Stimulated activated CD8-positive, alpha-beta memory T cell treated with anti-CD3 and anti-CD28 coated beads, Interleukin-4, amount 100 ng/mL, for 1 hour (primary cell): Measurements from ENCODE around the gene RSAD2.

ENCODE experiments used
- DNase-seq, 2 donors: peaks; one replicate each; pipeline ENCODE4 v3.0.0-alpha.2; 2020; ENCODE audit warnings: low read depth in 2 of 2, low spot score in 1 of 2

RSAD2 gene

GRCh38 chr2:6942848-6943247 lies 65.3 kb downstream of the RSAD2 start:
- DNase-seq, result no peak

GRCh38 chr2:6943523-6943922 lies 65.9 kb downstream of the RSAD2 start:
- no peak for DNase-seq

- DNase-seq, result no peak
Observed at GRCh38 chr2:6943971-6944370, 66.4 kb downstream of the RSAD2 start.

DNA sequence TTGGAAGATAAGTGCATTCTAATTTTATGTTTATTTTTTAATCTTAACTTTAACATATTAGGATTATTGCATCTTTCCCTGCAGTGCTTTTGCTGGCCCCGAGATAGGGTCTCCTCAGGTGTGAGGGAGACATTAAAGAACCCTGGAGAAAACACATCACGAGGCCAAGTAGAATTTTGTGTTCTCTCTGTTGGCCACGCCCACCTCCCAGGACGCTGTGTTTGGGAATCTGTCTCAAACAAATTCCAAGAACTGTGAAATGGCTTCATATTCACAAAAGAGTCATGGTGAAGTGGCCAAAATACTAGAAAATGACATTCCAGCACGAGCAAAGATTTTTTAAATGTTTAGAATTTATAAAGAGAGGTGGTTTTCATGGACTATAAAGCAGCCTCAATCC lies 67.0 kb downstream of the RSAD2 start:
- no peak for DNase-seq

- no peak for DNase-seq
Observed at GRCh38 chr2:6945087-6945813, 67.7 kb downstream of the RSAD2 start.

GRCh38 chr2:6945821-6946220 lies 68.2 kb downstream of the RSAD2 start:
- no peak for DNase-seq

DNA sequence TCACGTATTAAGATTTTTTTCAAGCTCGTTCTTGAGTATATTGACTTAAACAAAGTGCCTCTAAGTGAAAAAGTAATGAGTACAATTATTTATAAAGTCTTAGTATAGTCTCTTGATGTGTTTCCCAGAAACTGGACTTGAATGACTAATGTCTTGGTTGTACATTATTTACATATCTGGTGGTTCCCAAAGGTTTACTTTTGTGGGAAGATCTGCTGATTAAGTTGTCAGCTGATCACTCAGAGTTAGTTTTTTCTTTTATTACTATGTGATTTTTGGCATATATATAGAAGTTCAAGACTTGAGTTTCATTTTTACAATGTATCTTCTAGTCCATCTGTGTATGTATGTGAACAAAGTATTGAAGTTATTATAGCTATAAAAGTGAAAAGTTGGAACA lies 69.1 kb downstream of the RSAD2 start:
- DNase-seq, result no peak
